CD4-positive, alpha-beta T cell treated with Interleukin-17A for 4 hours (primary cell): ENCODE data around the gene OTUD3.
"Not testable (repeated sequence)": the region's sequence is repeated elsewhere in the genome, so short reads cannot be mapped to it uniquely, and the experiment has no call there.

ENCODE experiments used
- DNase-seq: peaks from one replicate; pipeline ENCODE4 v3.0.0-alpha.2; 2020; ENCODE audit warnings: mixed read lengths

OTUD3 gene

DNA sequence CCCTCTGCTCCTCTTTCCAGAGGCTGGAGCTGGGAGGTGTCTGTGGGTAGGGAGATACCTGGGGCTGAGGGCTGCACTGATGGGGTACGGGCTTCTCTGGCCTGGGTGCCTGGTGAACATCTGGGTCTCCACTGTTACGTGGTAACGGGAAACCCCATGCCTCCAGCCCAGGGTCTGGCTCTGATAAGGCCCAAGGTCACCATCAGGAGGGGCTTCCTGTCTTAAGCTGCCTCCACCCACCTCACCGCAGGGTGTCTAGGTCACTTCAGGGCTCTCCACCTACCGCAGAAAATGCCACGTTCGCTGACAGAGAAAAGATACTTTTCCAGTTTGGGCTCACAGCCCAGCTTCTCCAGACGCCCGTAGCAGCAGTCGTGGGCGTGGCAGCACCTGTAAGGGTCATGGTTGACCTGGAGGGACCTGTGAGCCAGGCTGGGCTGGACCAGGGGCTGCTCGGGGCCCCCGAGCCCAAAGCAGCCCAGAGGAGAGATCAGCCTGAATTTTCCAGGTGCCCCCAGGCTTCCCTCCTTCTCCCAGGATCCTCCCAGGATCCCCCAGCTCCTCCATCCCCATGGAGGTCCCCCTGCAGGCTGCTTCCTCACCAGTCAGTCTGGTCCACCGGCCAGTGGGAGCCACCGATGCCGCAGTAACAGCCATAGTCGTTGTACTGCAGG, 40.0 kb downstream of the OTUD3 start:
- DNase-seq = no peak

- DNase-seq = no peak
Observed at GRCh38 chr1:19923137-19923952, 41.1 kb downstream of the OTUD3 start, which contains the start of gene PLA2G2E. TSS of gene PLA2G2E (minus strand) at chr1:19923617. CDS start at chr1:19923559, 58 bp downstream.

DNA sequence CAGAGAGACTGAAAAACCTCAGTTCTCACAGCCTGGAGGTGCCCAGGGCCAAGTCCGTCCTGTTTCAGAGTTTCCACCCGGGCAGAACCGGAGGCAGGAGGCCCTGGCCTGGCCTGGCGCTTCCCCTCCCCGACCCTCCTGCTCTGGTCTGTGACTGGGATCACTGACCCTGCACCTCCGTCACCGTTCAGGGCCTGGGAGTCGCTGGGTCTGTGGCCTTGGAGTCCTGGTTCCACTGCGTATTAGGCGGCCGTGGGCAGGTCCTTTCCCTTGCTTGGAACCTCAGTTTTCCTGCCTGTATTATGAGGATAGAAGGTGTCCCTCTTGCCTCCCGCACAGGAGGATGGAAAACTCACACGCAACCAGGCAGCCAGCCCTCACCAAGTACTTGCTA, 41.8 kb downstream of the OTUD3 start:
- no peak for DNase-seq

- no peak for DNase-seq
Observed at GRCh38 chr1:19925342-19926070, 43.3 kb downstream of the OTUD3 start.

- no peak for DNase-seq
Observed at GRCh38 chr1:19926296-19927129, 44.3 kb downstream of the OTUD3 start.

- not testable (repeated sequence) for DNase-seq
Observed at GRCh38 chr1:19927130-19927421, 44.9 kb downstream of the OTUD3 start.

- DNase-seq = no peak
Observed at GRCh38 chr1:19932866-19933265, 50.7 kb downstream of the OTUD3 start.

DNA sequence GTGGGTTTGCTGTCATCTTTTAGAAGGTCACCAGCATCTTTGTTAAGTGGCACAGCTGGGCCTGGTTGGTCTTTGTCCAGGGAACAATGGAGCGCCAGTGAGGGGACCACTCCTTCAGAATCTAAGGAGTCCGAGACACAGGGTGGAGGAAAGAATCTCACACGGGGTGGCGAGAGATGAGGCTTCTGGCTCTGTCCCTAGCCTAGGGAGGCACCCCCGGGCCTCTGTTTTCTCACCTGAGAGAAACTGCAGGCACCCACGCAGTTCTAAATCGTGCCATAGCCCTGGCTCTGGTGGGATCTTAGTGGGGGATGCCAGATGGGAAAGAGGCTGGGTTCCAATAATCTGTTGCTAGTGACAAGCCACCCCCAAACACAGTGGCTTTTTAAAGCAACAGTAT, 52.1 kb downstream of the OTUD3 start:
- no peak for DNase-seq

DNA sequence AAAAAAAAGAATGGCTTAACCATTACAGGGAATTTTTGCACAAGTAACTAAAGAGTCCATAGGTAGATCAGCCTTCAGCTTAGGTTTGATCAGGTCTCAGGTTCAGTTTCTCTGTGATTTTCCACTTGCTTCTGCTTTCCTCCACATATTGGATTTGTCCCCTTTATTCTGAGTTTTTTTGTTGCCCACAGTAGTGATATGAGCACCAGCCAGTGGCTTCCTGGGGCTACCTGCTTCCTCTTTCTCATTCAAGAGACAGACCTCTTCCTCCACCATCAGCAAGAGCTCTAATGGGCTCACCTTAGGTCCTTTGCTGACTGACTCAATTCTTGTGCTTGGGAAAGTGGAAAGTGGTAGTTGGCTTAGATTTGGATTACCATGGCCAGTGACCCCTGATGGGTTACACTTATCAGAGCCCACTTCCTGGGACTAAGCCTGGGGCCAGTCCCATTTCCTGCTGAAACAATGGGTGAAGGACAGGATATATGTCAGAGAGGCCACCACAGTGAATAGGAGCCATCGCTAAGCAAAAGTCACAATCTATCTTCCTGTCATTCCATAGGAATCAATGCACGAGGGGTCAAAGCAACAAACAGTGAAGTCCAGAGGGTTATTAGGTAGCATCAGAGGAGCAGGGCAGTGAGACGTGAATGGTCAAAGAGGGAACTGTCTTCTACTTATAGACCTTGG, 54.0 kb downstream of the OTUD3 start:
- no peak for DNase-seq

DNA sequence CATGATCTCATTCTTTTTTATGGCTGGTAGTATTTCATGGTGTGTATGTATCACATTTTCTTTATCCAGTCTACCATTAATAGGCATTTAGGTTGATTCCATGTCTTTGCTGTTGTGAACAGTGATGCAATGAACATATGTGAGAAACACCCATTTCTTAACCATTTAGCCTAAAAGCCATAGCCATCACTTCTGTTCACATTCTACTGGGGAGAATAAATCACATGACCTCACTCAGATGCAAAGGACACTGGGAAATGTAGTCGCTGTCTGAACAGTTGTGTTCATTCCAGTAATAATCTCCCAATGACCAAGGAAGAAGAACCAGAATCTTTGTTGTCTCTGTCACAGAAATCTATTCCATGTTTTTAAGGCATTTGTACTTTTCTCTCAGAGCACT, 56.3 kb downstream of the OTUD3 start:
- DNase-seq = no peak

DNA sequence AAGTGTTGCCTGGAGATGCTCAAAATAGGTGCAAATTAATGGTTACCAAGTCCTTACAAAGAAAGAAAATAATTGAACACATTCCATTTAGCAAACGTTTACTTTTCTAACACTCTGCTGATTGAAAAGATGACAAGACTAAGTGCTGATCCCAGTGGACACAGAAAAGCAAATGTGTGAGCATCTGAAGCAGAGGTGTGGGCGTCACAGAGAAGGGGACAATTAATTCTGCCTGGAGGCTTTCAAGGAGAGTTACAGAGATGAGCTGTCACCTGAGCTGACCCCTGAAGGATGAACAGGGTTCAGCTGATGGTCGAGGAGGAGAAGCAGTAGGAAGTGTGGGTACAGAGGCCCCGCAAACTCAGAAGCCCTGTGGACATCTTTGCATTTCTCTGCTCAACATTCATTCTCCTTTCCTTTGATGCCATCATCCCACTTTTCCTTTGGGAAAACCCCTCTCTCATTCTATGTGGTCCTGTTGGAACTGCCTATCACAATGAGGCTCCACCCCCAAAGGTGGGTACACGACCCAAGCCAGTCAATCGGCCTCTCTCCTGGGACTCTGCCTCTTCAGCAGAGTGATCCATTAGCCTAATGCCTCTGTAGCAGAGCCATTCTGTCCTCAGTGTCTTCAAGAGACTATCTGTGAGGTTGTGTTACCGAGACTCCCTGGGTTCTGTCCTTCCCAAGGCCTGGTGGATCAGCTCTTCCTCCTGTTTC, 58.5 kb downstream of the OTUD3 start:
- no peak for DNase-seq

- no peak for DNase-seq
Observed at GRCh38 chr1:19941206-19941568, 59.0 kb downstream of the OTUD3 start.

GRCh38 chr1:19942088-19942487, 59.9 kb downstream of the OTUD3 start:
- DNase-seq = no peak

DNA sequence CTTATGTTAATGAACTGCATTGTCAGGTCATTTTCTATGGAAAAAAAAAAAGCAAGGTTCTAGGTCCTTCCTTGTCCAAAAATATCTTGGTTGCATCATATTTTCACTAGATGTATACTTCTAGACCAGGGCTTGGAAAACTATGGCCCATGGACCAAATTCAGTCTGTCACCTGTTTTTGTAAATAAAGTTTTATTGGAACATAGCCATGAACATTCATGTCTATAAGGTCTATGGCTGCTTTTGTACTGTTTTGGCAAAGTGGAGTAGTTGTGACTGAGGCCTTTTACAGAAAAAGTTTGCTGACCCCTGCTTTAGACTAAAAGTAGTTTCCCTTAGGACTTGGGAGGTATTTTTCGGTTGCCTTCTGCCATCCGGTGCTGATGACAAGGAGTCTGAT, 60.5 kb downstream of the OTUD3 start:
- DNase-seq = no peak

GRCh38 chr1:19945914-19946313, 63.7 kb downstream of the OTUD3 start:
- no peak for DNase-seq

DNA sequence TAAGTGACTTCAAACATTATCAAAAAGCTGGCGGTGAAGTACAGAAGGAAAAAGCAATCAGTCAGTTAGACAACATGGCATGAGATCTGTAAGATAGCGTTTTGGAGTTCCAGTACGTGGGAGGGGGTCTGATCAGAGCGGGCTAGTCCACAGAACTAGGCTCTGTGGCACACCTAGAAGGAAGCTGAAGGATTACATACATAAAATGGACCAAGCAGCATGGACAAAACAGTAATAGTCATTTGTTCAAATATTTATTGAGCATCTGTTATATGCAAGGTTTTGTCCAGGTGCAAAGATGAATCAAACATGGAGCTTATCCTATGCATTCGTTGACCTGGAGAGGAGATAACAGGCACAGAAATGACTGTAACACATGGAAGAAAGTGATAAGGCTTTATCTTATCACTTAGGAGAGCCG, 64.1 kb downstream of the OTUD3 start:
- no peak for DNase-seq

DNA sequence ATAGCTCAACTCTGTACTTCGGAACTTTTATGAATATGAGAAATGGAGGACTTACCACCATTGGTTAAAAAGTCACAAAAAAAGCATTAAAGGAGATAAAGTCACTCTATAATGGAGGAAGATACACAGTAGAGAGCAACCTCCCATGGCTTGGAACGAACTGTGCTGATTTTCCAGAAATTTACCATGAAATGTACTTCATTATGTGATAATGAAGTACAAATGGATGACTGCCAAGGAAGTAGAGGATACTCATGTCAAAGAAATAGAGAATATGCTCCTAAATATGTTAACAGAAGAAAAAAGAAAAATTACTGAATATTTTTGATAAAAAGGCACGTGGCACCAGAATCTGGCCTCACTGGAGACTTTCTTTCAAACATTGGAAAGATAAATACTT, 64.8 kb downstream of the OTUD3 start:
- DNase-seq = no peak

- DNase-seq = no peak
Observed at GRCh38 chr1:19949016-19949415, 66.8 kb downstream of the OTUD3 start.

GRCh38 chr1:19954059-19954458, 71.9 kb downstream of the OTUD3 start:
- no peak for DNase-seq

GRCh38 chr1:19955534-19956170, 73.5 kb downstream of the OTUD3 start:
- no peak for DNase-seq

- DNase-seq = no peak
Observed at GRCh38 chr1:19957779-19958178, 75.6 kb downstream of the OTUD3 start.
